Keratinocyte (primary cell): ENCODE data around the gene ZNF462. TPM values are rescaled to one million over a fixed set of nuclear protein-coding genes. Genes with fewer than 3 reads are reported as not detected.
A peak's percentile ranks its signal among the peaks of the same experiment; 100 is the strongest.

ENCODE experiments used
- DNase-seq: peaks from one replicate; pipeline ENCODE4 v3.0.0-alpha.2; 2011; ENCODE audit warnings: low read depth, missing footprints, low spot score
- FAIRE-seq: peaks from 2 replicates; lab custom pipeline; 2011; peaks lifted over from hg19 to GRCh38; lab: Jason Lieb, UNC
- H2AFZ ChIP-seq: 2 replicates; pipeline ENCODE4 v1.6.0; 2012; ENCODE audit warnings: low read length, control low read depth, inconsistent platforms; ENCODE audit not compliant: control insufficient read depth
- H3K27ac ChIP-seq: 2 replicates; pipeline ENCODE4 v1.5.1; 2011; ENCODE audit warnings: low read length; ENCODE audit not compliant: control insufficient read depth, insufficient read depth
- H3K27me3 ChIP-seq: 3 replicates; pipeline ENCODE4 v1.6.0; 2011; ENCODE audit warnings: low read length; ENCODE audit not compliant: control insufficient read depth, insufficient read depth; ENCODE audit errors: extremely low read depth
- H3K36me3 ChIP-seq, 2 experiments: 2 replicates in 1 of 2; 3 replicates in 1 of 2; pipeline ENCODE4 v1.5.1; 2011; ENCODE audit warnings: low read length in 2 of 2, mild to moderate bottlenecking in 1 of 2; ENCODE audit not compliant: control insufficient read depth in 2 of 2, insufficient read depth in 2 of 2; ENCODE audit errors: extremely low read depth in 1 of 2
- H3K4me1 ChIP-seq: 3 replicates; pipeline ENCODE4 v1.5.1; 2011; ENCODE audit warnings: low read length; ENCODE audit not compliant: control insufficient read depth, insufficient read depth; ENCODE audit errors: extremely low read depth
- H3K4me2 ChIP-seq: 3 replicates; pipeline ENCODE4 v1.6.0; 2011; ENCODE audit warnings: low read depth, low read length; ENCODE audit not compliant: control insufficient read depth, insufficient read depth; ENCODE audit errors: extremely low read depth
- H3K4me3 ChIP-seq, 3 experiments: fragments of 200-600 bp in 1 of 3; sonication (generic) in 1 of 3; 2 replicates in 2 of 3; 3 replicates in 1 of 3; pipeline ENCODE4 v1.5.1; 2011 to 2016; ENCODE audit warnings: low read length in 3 of 3, mild to moderate bottlenecking in 3 of 3, control low read depth in 2 of 3, inconsistent platforms in 1 of 3, low read depth in 1 of 3, mixed read lengths in 1 of 3, mixed run types in 1 of 3, moderate library complexity in 1 of 3; ENCODE audit not compliant: control insufficient read depth in 2 of 3, insufficient read depth in 2 of 3; ENCODE audit errors: extremely low read depth in 1 of 3
- H3K79me2 ChIP-seq: 2 replicates; pipeline ENCODE4 v1.6.0; 2012; ENCODE audit warnings: low read length; ENCODE audit not compliant: control insufficient read depth, insufficient read depth
- H3K9ac ChIP-seq: 3 replicates; pipeline ENCODE4 v1.6.0; 2011; ENCODE audit warnings: low read length; ENCODE audit not compliant: control insufficient read depth, insufficient read depth; ENCODE audit errors: extremely low read depth
- H3K9me1 ChIP-seq: 3 replicates; pipeline ENCODE4 v1.6.0; 2011; ENCODE audit warnings: low read length; ENCODE audit not compliant: control insufficient read depth, insufficient read depth; ENCODE audit errors: extremely low read depth
- H3K9me3 ChIP-seq: 2 replicates; pipeline ENCODE4 v1.5.1; 2012; ENCODE audit warnings: low read depth, low read length; ENCODE audit not compliant: control insufficient read depth
- H4K20me1 ChIP-seq: 3 replicates; pipeline ENCODE4 v1.6.0; 2011; ENCODE audit warnings: low read length; ENCODE audit not compliant: control insufficient read depth, insufficient read depth; ENCODE audit errors: extremely low read depth
- CTCF ChIP-seq, 3 experiments: IDR thresholded peaks in 1 of 3; conservative IDR thresholded peaks in 1 of 3; optimal IDR thresholded peaks in 1 of 3; 2 replicates in 2 of 3; 3 replicates in 1 of 3; pipeline versions ENCODE3 to v1.5.1; 2011; ENCODE audit warnings: low read length in 3 of 3, mild to moderate bottlenecking in 3 of 3, moderate library complexity in 2 of 3, control low read depth in 1 of 3, inconsistent platforms in 1 of 3; ENCODE audit not compliant: insufficient read depth in 2 of 3; ENCODE audit errors: extremely low read depth in 1 of 3
- EZH2 ChIP-seq: IDR thresholded peaks from one replicate; pipeline ENCODE4 v1.6.1; 2012; ENCODE audit warnings: inconsistent platforms, mild to moderate bottlenecking, low read length, moderate library complexity
- dilution Hi-C: fragments of 300-500 bp; cut with MboI; formaldehyde crosslinking; loops from one replicate; pipeline ENCODE4 v1.7.0; 2020; ENCODE audit warnings: low sequenced_read_pairs; ENCODE audit not compliant: extremely low pct_ligation_motif_present
- polyA plus RNA-seq, 5 experiments: library from polyadenylated mRNA; depleted of rRNA in 3 of 5; stranded (reverse) in 3 of 5; stranded (forward) in 1 of 5; unstranded in 1 of 5; fragments of >200 nt; gene quantifications; 1 replicate in 1 of 5; 2 replicates in 3 of 5; 3 replicates in 1 of 5; pipeline versions ENCODE4 v1.2.1 to v1.2.3, GENCODE V29; 2011 to 2012; ENCODE audit warnings: missing spikeins in 2 of 5, low read depth in 1 of 5, low replicate concordance in 1 of 5

Gene ZNF462
- polyA plus RNA-seq, 1 donor (not counting 4 experiments of a cell fraction or from before 2014, with no cell fraction given) = 7.8 TPM

- Histone ChIP-seq H3K36me3 (no peaks in the 10 kb centered on the region), H2AFZ (no peak overlapping the region), H3K4me1 (peaks cover 69% of the 10 kb centered on the region), H3K9me1 (no peaks in the 10 kb centered on the region), H3K4me2 (no peak overlapping the region), H3K9ac (no peak overlapping the region), H4K20me1 (no peaks in the 10 kb centered on the region), H3K4me3 (no peak overlapping the region), H3K27me3 (no peaks in the 10 kb centered on the region), H3K79me2 (peaks cover 63% of the 10 kb centered on the region), H3K27ac (no peak overlapping the region), H3K9me3 (no peaks in the 10 kb centered on the region)
- no peak for DNase-seq
- dilution Hi-C loops = no loop called here
- no peak for TF ChIP-seq EZH2
- no peak for TF ChIP-seq CTCF (optimal IDR thresholded peaks at IDR 0.05 in 1 of 3, IDR thresholded peaks at IDR 0.05 in 1 of 3, conservative IDR thresholded peaks at IDR 0.05 in 1 of 3; ENCODE audit: extremely low read depth in 1 of 3, insufficient read depth in 2 of 3, low read length in 3 of 3)
- no peak for FAIRE-seq
These were observed 28.3 kb downstream of the ZNF462 start for GRCh38 chr9:106891286-106891685.

- peaks cover 0 to under 1% of the 10 kb centered on the region in 2 experiments for H3K36me3 ChIP-seq
- H3K4me3 ChIP-seq = no peak overlapping the region
- H3K27me3 ChIP-seq = no peaks in the 10 kb centered on the region
- H3K9me1 ChIP-seq = no peaks in the 10 kb centered on the region
- peak; percentile 99 for FAIRE-seq
- DNase-seq = peak; percentile 98
- dilution Hi-C loops = no loop called here
- no peaks in the 10 kb centered on the region for H4K20me1 ChIP-seq
- peak overlapping the region; percentile 88 for H3K27ac ChIP-seq
- no peaks in the 10 kb centered on the region for H3K9me3 ChIP-seq
- H3K9ac ChIP-seq = no peak overlapping the region
- H2AFZ ChIP-seq = no peak overlapping the region
- H3K79me2 ChIP-seq = peaks cover 60% of the 10 kb centered on the region
- peaks cover 63% of the 10 kb centered on the region for H3K4me1 ChIP-seq
- H3K4me2 ChIP-seq = peak overlapping the region; percentile 75
- TF ChIP-seq EZH2 (no peak), CTCF (optimal IDR thresholded peaks at IDR 0.05 in 1 of 3, IDR thresholded peaks at IDR 0.05 in 1 of 3, conservative IDR thresholded peaks at IDR 0.05 in 1 of 3; ENCODE audit: extremely low read depth in 1 of 3, insufficient read depth in 2 of 3, low read length in 3 of 3) (no peak)
These were observed 29.7 kb downstream of the ZNF462 start for GRCh38 chr9:106892632-106893031.
